ENCODE data around the gene MAP3K4. TPM values are rescaled to one million over a fixed set of nuclear protein-coding genes. Genes with fewer than 3 reads are reported as not detected.

The MAP3K4 gene
- total RNA-seq, 1 experiment from 2014 or later, result 54.3 TPM

GRCh38 chr6:161133963-161134362 is 142.4 kb downstream of the MAP3K4 start:
- Histone ChIP-seq H4K8ac (replicated peaks; ENCODE audit: insufficient read length, low read depth, low read length) (no peak overlapping the region), H3K18ac (ENCODE audit: insufficient read length, low read depth, low read length) (no peak overlapping the region), H3K23me2 (ENCODE audit: insufficient read length, low read depth, low read length, poor library complexity, severe bottlenecking) (no peaks in the 10 kb centered on the region), H3K9me3 (ENCODE audit: control insufficient read depth, low read depth, low read length) (no peaks in the 10 kb centered on the region), H3T11ph (ENCODE audit: low read length) (no peak overlapping the region), H2AFZ (ENCODE audit: low read length) (no peak overlapping the region), H3K23ac (ENCODE audit: insufficient read length, low read depth, low read length) (no peak overlapping the region), H2BK15ac (ENCODE audit: low read depth, low read length) (no peak overlapping the region), H3K4me2 (ENCODE audit: insufficient read depth, insufficient read length, low read length) (no peak overlapping the region), H2BK20ac (ENCODE audit: low read depth, low read length, poor library complexity, severe bottlenecking) (no peak overlapping the region), H3K27ac (ENCODE audit: insufficient read length, low read depth, low read length) (no peak overlapping the region), H2BK120ac (ENCODE audit: low read depth, low read length, poor library complexity, severe bottlenecking) (no peak overlapping the region), H2AK5ac (ENCODE audit: insufficient read length, low read length) (no peak overlapping the region), H3K9ac (ENCODE audit: extremely low read depth, insufficient read length, low read length) (no peak overlapping the region), H3K27me3 (ENCODE audit: insufficient read depth, low read length) (no peaks in the 10 kb centered on the region), H3K56ac (ENCODE audit: insufficient read length, low read depth, low read length) (no peak overlapping the region), H4K20me1 (ENCODE audit: control insufficient read depth, insufficient read depth, insufficient read length) (no peaks in the 10 kb centered on the region), H3K4ac (ENCODE audit: low read depth, low read length) (no peak overlapping the region), H2BK5ac (ENCODE audit: insufficient read length, low read length) (no peak overlapping the region), H2BK12ac (ENCODE audit: insufficient read length, low read depth, low read length) (no peak overlapping the region), H4K91ac (ENCODE audit: insufficient read length, low read depth, low read length) (no peak overlapping the region), H3K79me2 (ENCODE audit: insufficient read depth, low read length) (no peaks in the 10 kb centered on the region), H3K79me1 (ENCODE audit: insufficient read depth, low read depth, low read length, poor library complexity, severe bottlenecking) (no peaks in the 10 kb centered on the region), H4K5ac (ENCODE audit: insufficient read length, low read depth, low read length) (no peak overlapping the region), H3K14ac (ENCODE audit: insufficient read depth, low read length) (no peak overlapping the region), H3K4me1 (ENCODE audit: insufficient read depth, low read length) (no peaks in the 10 kb centered on the region)
- Mint-ChIP-seq H3K4me1 (peaks cover 0 to 10% of the 10 kb centered on the region in 2 experiments; a peak in 2 of 4 replicates), H3K36me3 (ENCODE audit: insufficient read depth in 1 of 3, low read depth in 3 of 3) (peaks cover 35 to 79% (median 70%) of the 10 kb centered on the region in 3 experiments), H3K9me3 (peaks cover 12 to 16% of the 10 kb centered on the region in 2 experiments; a peak in 4 of 5 replicates), H3K4me3 (no peak overlapping the region), H3K27ac (peak overlapping the region in 1 of 3 experiments; percentile 54; a peak in 2 of 7 replicates), H3K27me3 (ENCODE audit: low read depth) (no peaks in the 10 kb centered on the region; the same call in none of the 2 replicates)
- TF ChIP-seq, protein P1, sequence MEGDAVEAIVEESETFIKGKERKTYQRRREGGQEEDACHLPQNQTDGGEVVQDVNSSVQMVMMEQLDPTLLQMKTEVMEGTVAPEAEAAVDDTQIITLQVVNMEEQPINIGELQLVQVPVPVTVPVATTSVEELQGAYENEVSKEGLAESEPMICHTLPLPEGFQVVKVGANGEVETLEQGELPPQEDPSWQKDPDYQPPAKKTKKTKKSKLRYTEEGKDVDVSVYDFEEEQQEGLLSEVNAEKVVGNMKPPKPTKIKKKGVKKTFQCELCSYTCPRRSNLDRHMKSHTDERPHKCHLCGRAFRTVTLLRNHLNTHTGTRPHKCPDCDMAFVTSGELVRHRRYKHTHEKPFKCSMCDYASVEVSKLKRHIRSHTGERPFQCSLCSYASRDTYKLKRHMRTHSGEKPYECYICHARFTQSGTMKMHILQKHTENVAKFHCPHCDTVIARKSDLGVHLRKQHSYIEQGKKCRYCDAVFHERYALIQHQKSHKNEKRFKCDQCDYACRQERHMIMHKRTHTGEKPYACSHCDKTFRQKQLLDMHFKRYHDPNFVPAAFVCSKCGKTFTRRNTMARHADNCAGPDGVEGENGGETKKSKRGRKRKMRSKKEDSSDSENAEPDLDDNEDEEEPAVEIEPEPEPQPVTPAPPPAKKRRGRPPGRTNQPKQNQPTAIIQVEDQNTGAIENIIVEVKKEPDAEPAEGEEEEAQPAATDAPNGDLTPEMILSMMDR (conservative IDR thresholded peaks at IDR 0.05), result no peak
- no CpG with 5 or more reads among the region's 9 CpGs for WGBS (ENCODE audit: extremely low coverage, insufficient read length, low lambda C conversion rate)
- DNase-seq, result no peak
